Right atrium auricular region (tissue), 2 donors: ENCODE data around the gene REC114. TPM values are rescaled to one million over a fixed set of nuclear protein-coding genes. Genes with fewer than 3 reads are reported as not detected.
A peak's percentile ranks its signal among the peaks of the same experiment; 100 is the strongest.

ENCODE experiments used
- DNase-seq: peaks from one replicate; pipeline ENCODE4 v3.0.0-alpha.2; 2019; ENCODE audit warnings: low spot score
- H3K27ac ChIP-seq, 2 donors: fragments of 200-600 bp; sonication (generic); 1 replicate in 1 of 2; 2 replicates in 1 of 2; pipeline ENCODE4 v1.5.1; 2016 to 2019
- H3K27me3 ChIP-seq, 2 donors: fragments of 200-600 bp; sonication (generic); one replicate each; pipeline versions ENCODE4 v1.5.1 to v1.6.0; 2017 to 2019
- H3K36me3 ChIP-seq: fragments of 200-600 bp; sonication (generic); one replicate; pipeline ENCODE4 v1.5.1; 2016
- H3K4me1 ChIP-seq, 2 donors: fragments of 200-600 bp; sonication (generic); one replicate each; pipeline versions ENCODE4 v1.5.1 to v1.6.0; 2017 to 2019
- H3K4me3 ChIP-seq, 2 donors: fragments of 200-600 bp; sonication (generic); 1 replicate in 1 of 2; 2 replicates in 1 of 2; pipeline ENCODE4 v1.5.1; 2017 to 2019; ENCODE audit warnings: mild to moderate bottlenecking in 1 of 2, moderate library complexity in 1 of 2
- H3K9me3 ChIP-seq, 2 donors: fragments of 200-600 bp; sonication (generic); one replicate each; pipeline ENCODE4 v1.5.1; 2019
- CTCF ChIP-seq, 2 donors: fragments of 200-600 bp; sonication (generic); IDR thresholded peaks; one replicate each; pipeline ENCODE4 v1.5.1; 2019; ENCODE audit warnings: antibody characterized with exemption in 2 of 2
- total RNA-seq, 2 donors: library from RNA; depleted of rRNA; stranded (reverse); fragments of >200 nt; gene quantifications; one replicate each; pipeline ENCODE4 v1.1.0, GENCODE V29; 2016

REC114 gene
- total RNA-seq, 2 donors from 2014 or later = 4.6 TPM; not detected in 1

- H3K36me3 ChIP-seq = no peaks in the 10 kb centered on the region
These were observed 74.6 kb downstream of the REC114 start for GRCh38 chr15:73517566-73517965.

GRCh38 chr15:73518180-73518862, 75.4 kb downstream of the REC114 start:
- Histone ChIP-seq H3K27ac (peak overlapping the region; percentile 33 to 75), H3K27me3 (no peaks in the 10 kb centered on the region), H3K4me1 (peaks cover 0 to 7% of the 10 kb centered on the region in 2 donors), H3K4me3 (no peak overlapping the region), H3K36me3 (no peaks in the 10 kb centered on the region), H3K9me3 (no peaks in the 10 kb centered on the region)
- no peak for TF ChIP-seq CTCF (IDR thresholded peaks at IDR 0.05)
- no peak for DNase-seq

More at GRCh38 chr15:73517566-73517965, 74.6 kb downstream of the REC114 start:
- H3K4me1 ChIP-seq = peaks cover 0 to 7% of the 10 kb centered on the region in 2 donors
- H3K9me3 ChIP-seq = no peaks in the 10 kb centered on the region
- no peak for DNase-seq
- H3K27me3 ChIP-seq = no peaks in the 10 kb centered on the region
- H3K27ac ChIP-seq = peak overlapping the region; percentile 33 to 75
- TF ChIP-seq CTCF (IDR thresholded peaks at IDR 0.05) = no peak
- H3K4me3 ChIP-seq = no peak overlapping the region

GRCh38 chr15:73518876-73519733, 76.1 kb downstream of the REC114 start:
- Histone ChIP-seq H3K27me3 (no peaks in the 10 kb centered on the region), H3K9me3 (no peaks in the 10 kb centered on the region), H3K27ac (peak overlapping the region; percentile 33 to 75), H3K4me3 (no peak overlapping the region), H3K36me3 (no peaks in the 10 kb centered on the region), H3K4me1 (peaks cover 0 to 7% of the 10 kb centered on the region in 2 donors)
- DNase-seq = no peak
- no peak for TF ChIP-seq CTCF (IDR thresholded peaks at IDR 0.05)

- no peak for DNase-seq
- Histone ChIP-seq H3K4me1 (peaks cover 0 to 7% of the 10 kb centered on the region in 2 donors), H3K36me3 (no peaks in the 10 kb centered on the region), H3K4me3 (no peak overlapping the region), H3K27ac (no peak overlapping the region), H3K27me3 (no peaks in the 10 kb centered on the region), H3K9me3 (no peaks in the 10 kb centered on the region)
- TF ChIP-seq CTCF (IDR thresholded peaks at IDR 0.05) = no peak
These were observed 79.0 kb downstream of the REC114 start for GRCh38 chr15:73522011-73522410.

- no peak overlapping the region for H3K27ac ChIP-seq
- TF ChIP-seq CTCF (IDR thresholded peaks at IDR 0.05) = no peak
- no peak overlapping the region for H3K4me3 ChIP-seq
- no peak for DNase-seq
- H3K27me3 ChIP-seq = no peaks in the 10 kb centered on the region
- H3K9me3 ChIP-seq = no peaks in the 10 kb centered on the region
- H3K36me3 ChIP-seq = no peaks in the 10 kb centered on the region
- H3K4me1 ChIP-seq = no peaks in the 10 kb centered on the region
These were observed 82.0 kb downstream of the REC114 start for GRCh38 chr15:73524919-73525318.
